ENCODE data around the gene PGLYRP4.
"Not testable (repeated sequence)": the region's sequence is repeated elsewhere in the genome, so short reads cannot be mapped to it uniquely, and the experiment has no call there.

PGLYRP4 gene

DNA sequence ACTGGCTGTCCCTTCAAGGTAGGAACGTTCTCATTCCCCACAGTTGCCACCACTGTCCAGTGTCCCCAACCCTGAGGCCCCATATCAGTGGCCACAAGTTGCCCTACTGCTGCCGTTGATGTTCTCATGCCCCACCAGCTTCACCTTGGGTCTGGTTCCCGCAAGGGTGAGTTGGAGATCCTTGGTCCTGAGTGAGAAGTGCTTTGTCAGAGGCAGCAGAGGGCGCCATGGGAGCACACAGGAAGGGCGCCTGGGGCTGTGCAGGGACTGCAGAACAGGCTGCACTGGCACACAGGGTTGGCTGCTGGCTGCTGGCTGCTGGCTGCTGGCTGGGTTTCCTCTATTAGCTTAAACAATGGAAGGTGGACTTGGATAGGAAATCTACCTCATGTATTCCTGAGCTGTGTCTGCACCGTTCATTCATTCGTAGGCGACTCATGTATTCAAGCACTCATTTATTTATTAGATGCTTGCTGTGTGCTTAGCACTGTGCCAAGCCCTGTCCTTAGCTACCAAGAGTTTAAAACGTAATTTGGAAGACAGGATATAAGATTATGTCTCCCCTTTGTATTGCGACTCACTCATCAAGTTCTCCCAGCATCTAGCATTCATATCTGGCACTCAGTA lies 6.9 kb upstream of the PGLYRP4 start:
- peak; percentile 63 for DNase-seq

DNA sequence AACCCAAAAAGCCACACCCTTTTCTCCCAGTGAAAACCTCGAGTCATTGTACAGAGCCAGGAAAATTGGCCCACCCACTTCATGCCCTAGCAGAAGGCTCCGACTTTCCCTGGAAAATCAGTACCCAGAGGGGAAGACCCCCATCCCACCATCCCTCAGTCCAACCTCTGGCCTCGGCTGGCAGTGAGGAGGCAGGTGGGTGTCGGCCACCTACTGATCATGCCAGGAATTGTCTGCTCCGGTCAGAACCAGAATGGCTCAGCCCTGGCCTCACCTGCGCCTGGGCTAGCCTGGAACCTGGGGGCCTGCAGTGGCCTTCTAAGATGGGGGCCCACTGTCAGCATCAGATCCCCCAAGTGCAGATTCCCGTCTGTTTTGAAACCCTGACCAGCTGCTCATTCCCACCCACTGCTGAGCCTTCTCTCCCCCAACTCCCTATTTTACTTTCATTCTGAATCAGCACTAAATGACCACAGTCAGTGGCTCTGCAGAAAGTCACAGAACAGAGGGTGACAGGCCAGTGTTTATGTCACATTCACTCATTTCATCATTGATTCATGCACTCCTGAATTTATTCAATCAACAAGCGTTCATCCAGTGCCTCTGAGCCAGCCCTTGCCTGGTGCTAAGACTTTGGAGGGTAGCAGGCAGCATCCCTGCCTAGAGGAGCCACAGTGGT lies 6.0 kb upstream of the PGLYRP4 start:
- DNase-seq = no peak

DNA sequence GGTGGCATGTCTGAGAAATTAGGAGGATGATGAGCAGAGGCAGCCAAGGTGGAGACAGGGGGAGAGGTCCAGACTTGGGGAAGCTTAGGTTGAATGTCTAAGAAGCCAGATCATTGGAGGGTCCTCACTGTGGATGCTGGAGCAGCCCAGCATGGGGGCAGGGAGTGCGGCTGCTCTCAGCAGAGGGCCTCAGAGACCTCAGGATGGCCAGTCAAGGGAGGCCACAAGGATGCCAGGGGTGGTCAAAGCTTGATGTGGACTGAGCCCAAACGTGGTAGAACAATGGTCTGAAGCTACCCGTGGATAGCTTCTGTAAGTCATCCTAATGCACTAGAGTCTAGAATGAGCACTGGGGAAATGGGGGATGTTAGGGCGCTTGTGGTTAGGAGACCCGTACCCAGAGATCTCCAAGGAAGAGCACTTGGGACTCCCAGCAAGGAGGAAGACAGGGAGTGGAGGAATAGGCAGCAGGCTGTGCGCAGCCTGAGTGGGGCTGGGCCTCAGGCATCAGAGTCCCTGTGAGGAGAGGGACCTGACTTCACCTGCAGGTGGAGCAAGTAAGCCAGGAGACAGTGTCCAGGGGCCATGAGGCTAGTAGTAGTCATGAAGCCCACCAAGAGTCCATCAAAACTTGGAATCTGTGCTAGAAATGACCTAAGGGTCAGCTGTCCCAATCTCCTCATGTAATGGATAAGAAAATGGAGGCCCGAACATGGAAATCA lies 4.7 kb upstream of the PGLYRP4 start:
- DNase-seq = no peak

DNA sequence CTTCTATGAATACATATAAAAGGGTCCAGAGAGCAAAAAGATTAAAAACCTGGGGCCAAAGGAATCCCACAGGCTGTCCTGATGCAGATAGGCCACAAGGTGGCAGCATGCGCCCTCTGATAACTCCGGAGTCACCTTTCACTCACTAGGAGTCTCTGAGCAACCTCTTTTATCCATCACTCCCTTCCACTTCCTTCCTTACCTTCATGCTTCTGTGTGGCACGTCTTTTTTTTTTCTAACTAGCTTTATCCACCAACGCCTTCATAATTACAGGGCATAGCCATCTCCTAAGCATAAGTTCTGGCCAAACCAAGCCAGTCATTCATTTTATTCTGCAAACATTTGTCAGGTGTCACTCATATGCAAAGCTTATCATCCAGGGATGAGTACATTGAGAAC lies 3.9 kb upstream of the PGLYRP4 start:
- peak; percentile 52 for DNase-seq

DNA sequence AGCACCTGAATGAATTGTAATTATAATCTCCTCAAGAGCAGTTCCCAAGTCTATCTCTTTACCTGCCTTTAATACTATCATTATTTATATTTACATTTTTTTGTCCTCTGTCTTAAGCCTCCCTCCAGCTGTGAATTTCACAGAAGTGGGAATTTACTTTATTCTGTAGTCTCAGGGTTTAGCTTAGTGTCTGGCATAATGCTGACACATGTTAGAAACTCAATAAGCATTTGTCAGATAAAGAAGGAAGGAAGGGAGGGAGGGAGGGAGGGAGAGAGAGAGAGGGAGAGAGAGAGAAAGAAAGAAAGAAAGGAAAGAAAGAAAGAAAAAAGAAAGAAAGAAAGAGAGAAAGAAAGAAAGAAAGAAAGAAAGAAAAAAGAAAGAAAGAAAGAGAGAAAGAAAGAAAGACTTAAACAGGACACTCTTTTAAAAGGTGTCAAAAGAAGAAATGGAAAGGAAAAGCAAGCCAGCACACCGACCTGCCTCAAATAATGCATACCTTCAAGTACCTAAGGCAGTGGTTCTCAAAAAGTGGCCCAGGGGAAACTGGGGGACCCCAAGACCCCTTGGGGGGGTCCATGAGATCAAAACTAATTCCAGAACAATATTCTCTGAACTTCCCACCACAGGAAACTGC lies 1.8 kb upstream of the PGLYRP4 start:
- no peak for DNase-seq

DNA sequence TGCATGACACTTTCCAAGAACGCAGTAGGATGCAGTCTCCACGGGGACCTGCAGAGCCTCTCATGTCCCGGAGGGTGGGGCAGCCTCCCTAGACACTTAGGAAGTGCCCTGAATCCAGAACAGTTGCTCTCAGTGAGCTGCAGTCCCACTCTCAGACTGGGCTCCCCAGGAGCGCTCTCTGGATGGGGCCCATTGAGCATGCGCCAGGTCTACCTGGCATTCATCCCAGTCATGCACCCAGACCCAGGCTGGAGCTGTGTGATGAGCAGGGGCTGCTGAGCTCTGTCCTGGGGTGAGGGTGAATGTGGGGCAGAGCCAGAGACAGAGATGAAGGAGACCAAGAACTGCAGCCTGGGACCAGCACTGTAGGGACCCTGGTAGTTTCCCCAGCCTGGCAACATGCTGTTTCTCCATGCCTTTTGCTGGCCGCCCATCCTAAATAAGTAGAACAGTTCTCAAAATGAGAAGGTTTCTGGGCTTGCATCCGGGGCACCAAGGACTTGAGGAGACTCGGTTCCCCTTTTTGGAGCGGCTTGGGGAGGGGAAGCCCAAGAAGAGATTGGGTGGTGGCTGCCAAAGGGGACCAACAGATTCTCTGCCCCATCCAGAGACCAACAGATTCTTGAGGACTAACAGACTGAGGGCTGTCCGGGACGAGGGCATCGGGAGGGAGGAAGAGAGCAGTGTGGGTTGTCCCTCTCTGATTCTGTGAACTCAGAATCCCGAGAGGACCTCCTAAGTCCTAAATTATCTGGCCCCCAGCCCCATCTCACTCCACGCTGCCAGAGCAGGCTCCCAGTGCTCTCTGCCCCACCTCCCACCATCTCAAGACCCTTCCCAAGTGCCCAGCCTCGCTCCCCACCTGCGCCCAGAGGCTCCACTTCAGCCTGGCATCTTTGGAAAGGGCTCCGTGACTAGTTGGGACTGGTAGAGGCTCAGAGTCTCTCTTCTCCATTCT lies 1.0 kb upstream of the PGLYRP4 start:
- no peak for DNase-seq

DNA sequence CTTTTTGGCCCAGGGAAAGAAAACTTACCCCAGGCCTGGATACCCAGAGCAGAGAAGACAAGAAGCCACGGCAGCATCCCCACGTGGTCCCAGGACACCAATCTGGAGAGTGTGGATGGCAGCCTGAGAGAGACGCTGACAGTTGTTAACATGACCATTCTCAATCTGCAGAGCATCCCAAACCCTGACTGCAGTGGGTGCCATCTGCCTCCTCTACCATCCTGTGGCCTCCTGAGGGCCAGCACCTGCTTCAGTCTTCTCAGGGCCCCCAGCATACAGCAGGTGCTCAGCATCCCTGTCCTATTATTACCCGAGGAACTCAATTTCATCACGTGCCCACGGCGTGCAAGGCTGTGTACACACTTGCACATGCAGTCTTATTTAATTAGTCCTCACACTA lies 785 bp downstream of the PGLYRP4 start:
- DNase-seq = no peak

DNA sequence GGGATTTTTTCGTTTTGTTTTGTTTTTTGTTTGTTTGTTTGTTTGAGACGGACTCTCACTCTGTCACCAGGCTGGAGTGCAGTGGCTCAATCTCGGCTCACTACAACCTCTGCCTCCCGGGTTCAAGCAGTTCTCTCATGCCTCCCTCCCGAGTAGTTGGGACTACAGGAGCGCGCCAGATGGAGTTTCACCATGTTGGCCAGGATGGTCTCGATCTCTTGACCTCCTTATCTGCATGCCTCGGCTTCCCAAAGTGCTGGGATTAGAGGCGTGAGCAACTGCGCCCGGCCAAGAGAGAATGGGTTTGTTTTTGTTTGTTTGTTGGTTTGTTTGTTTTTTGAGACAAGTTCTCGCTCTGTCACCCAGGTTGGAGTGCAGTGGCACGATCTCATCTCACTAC lies 1.6 kb downstream of the PGLYRP4 start:
- not testable (repeated sequence) for DNase-seq

DNA sequence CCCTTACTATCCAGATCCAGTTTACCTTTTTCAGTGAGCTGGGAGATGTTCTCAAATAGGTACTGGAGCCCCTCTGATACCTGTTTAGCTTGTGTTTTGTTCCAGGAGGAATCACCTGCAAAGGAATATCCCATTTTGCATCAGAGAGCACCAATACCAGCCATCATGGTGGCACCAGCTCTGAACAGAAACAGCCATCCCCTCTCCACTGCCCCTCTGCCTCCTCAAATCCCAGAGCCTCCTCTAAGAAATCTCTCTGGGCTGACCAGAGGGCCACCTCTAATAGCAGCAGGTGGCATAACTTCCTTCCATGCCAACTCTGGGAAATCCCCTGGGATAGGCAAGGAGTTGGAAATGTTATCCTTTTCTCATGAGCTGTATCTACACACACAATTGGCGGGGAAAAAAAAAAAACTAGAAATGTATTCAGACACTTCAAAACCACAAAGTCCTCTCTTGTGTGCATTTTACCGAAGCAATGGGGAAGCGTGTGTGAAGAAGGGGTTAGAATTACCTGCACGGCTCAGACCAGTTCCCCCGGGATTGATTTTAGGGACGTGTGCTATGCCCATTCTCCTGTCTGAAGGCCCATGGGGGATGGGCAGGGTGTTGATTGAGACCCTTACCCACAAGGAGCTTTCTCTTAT lies 2.4 kb downstream of the PGLYRP4 start:
- DNase-seq = no peak

DNA sequence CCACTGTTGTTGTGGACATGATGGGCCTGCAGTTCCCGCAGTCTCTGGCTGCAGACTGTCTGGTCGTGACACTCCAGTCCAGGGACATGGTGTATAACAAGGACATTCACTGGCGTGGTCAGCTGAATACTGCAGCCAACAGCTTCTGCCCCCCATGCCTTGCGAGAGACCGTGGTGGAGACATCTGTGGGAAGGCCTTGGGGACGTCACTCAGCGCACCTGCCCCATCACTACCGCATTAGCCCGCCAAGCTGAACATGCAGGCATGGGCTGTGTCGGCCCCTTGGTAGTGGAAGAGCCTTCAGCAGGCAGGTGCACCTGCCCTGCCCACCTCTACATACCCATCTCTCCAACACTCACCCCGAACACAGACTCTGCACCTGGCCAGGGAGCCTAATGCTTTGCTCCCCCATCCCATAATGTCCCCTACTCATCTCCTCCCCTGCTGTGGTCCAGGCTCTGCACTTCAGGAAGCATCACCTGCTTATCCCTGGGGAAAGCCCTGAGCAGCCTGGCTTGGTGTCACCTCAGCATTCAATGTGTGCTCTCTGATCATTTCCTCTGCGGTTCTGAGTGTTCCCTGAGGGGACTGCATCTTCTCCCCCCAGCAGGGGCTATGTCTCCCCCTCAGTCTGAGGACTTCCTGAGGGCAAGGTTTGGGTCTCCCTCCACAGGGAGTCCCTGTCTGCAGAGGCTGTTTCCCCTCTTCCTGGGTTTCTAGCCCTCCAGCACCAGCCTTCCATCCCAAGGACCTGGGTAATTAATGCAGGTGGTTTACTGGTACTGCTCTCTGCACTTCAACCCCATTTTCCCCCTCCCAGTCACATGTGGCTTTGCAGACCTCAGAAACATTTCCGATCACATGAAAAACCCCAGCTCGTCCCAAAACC lies 3.2 kb downstream of the PGLYRP4 start:
- no peak for DNase-seq

DNA sequence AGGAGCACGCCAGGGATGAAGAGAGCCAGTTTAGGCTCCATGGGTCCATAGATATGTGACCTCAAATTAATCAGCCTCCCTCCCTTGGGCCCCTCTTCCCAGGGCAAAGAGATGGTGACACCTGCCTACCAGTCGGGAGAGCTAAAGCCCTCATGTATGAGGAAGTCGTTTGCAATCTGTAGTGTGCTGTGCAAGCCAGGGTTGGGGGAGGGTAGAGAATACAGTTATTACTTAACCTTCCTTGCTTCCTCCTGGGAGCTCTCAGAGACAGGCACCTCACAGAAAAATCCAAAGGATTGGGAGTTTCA lies 4.0 kb downstream of the PGLYRP4 start:
- DNase-seq = no peak

DNA sequence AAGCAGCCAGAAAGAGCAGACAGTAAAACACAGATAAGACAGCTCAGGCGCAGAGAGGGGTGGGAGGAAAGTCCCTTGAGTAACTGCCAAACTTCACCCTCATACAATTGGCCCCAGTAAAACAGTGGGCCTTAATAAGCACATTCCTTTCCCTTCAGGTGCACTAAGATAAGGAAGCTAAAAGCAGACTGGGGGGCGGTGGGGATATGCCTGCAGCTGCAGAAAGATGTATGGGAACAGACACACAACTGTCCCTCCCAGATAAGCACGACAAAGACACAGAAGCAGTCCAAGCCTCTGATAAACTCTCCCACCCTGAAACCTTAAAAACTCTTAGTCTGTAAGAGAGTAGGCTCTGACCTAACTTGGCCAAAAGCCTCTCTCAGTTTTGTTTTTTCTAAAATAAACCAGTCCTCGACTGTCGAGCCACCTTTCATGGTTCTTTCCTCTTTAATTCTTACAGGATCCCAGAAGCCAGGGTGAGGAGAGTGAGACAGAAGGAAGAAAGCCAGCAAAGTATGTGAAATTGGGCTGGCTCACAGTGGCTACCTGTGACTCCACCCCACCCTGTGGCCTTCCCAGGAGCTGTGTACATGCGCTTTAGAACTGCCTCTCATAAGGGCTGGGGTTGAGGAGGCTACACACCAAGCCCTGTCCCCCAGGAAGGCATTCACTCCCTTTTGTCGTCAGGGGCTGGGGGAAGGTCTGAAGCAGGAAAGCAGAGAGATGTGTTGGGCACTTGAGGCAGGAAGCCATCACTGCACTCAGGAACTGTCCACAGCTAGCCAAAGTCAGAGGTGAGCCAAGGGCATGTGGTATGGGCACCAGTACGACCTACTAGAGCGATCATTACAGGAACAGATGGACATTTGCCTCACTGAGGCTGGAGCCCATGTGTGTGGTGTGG lies 4.6 kb downstream of the PGLYRP4 start:
- no peak for DNase-seq

DNA sequence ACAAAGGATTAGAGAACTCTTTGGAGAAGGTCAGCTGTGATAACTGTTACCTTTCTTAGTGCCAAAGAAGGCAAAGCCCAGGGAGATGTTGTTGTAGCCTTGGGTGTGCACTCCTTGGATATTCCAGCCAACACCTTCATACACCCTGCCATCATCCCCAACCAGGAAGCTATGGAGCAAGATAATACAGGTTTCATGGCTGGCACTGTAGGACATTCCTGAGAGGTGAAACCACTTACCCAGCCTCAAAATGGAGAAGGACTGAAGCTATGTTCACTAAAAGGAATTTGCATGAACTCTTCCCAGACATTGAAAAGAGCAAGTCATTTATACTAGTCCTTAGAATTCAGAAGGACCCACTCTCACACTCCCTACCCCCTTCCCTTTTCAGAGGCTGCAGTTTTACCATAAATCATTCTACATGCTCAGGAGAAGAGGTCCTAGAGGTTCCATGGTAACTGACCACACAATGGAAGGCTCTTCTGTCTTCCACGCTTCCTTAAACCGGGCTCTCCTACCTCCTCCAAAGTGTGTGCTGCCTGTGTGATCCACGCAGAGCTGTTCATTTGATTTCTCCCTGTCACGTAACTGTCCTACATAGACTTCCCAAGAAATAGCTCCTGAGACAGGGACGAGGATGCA lies 5.5 kb downstream of the PGLYRP4 start:
- no peak for DNase-seq

DNA sequence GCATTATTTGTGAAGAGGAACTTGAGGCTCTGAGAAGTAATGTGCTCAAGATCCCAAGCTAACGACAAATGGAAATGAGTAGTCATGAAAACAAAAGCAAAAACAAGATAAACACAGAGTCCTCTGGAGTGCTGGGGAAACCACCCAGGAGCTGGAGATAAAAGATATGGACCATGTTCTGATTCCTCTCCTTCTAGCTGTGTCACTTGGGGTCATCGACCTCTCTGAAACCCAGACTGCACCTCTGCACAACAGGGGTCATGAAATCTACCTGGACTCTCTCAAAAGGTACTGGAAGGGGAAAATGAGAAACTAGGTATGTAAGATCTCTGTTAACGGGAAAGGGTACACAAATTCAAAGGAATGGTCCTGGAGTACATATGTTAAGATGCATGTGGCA lies 6.5 kb downstream of the PGLYRP4 start:
- DNase-seq = no peak

DNA sequence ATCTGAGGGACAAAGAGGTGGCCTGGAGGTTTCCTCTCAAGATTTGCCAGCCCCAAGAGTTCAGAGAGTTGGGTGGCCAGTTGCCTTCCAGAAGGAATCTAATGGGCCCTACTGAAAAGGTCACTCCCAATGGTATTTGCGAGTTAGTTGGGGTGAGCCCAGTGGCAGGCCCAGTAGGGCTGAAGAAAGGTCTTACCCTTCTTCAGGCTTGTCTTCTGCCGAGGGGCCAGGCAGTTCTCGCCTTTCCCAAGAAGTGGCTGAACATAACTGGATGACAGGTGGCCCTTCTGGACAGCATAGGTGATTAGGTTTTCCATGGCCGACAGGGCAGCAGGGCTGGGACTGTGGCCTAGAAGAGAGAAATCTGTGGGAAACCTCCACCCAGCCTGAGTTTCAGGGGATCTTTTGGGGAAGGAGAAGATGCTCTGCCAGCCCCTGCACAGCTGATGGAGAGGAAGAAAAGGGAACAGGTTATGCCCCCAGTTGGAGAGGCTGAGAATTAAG lies 7.2 kb downstream of the PGLYRP4 start:
- DNase-seq = no peak

DNA sequence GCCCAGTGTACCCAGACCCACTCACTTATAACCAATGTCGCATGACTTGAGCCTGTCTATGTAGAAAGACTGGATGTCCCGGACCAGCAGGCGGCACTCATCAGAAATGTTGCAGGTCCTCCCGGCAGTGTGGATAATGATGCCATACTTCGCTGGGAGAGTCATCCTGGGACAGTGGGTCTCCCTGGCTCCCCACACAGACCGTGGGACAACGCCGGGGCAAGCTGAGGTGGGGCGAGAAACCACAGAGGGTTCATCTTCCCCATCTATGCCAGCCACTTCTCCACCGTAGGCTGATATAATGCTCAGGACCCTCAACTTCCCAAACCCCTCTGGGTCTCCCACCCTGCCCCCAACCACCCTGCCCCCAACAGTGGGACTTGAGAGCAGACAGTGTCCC lies 8.3 kb downstream of the PGLYRP4 start:
- no peak for DNase-seq

DNA sequence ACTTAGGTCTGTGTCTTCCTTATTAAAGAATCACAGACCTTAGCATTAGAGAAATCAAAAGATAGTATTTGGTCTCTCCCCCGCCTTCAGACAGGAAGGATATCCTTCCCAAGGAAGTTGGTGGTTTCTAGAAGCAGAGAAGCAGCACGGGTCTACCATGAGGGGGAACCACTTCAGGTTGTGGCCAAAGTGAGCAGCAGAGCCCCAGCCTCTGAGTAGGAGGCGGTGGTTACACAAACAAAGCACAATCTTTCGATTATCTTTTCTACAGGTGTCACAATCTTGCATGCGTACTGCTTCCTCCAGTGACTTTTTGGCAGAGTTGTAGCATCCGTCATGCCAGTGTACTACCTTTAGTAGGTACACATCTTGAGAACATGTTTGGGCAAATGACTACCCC lies 8.8 kb downstream of the PGLYRP4 start:
- no peak for DNase-seq

DNA sequence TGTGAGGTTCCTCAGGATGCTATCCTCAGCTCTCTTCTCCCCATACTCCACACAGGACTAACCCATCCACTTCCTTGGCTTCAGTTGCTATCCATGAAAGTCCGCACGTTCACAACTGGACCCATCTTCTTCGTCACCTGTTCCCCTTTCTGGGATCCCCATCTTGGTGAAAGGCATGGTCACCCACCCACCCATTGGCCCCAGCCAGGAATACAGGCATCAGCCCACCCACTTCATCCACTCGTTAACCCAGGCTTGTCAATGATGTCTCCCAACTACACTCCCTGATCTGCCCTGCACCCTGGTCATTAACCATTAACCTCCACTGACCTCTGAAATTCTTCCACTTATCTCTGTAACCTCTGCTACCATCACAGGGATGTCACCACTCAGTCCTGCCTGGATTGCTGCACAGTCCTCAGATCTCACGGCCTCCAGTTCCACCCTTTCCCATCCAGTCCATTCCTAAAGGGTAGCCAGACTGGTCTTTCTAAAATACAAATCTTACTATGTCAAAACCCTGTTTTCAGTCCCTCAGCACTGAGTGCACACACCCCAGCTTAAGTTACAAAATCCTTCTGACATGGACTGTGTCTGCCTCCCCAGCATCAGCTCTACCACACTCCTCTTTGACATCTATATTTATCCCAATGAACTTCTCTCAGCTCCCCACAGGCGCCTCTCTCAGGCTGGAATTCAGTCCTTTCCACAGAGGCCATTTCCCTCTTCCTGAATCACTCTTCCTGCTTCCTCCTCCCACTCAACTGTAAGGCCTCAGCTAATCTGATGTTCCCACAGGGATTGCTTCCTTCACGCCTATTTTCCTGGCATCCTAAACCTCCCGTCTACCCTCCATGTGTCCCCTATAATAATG lies 10.4 kb downstream of the PGLYRP4 start:
- no peak for DNase-seq
